ENCODE results near the gene KLHL13. TPM values are rescaled to one million over a fixed set of nuclear protein-coding genes. Genes with fewer than 3 reads are reported as not detected.
"Not testable (repeated sequence)": the region's sequence is repeated elsewhere in the genome, so short reads cannot be mapped to it uniquely, and the experiment has no call there.

Gene KLHL13
- polyA plus RNA-seq (2013, experiment 1 of 2; ENCODE audit: insufficient read length), result 0.53 TPM
- 0.58 TPM for polyA plus RNA-seq (2013, experiment 2 of 2; ENCODE audit: insufficient read length)

GRCh38 chrX:118116713-118117550, at the start of gene KLHL13:
KLHL13 (minus strand) TSS chrX:118116810; CDS start chrX:118028473, 88,337 bp downstream.
- DNase-seq, result peak; percentile 23

- DNase-seq, result no peak
Observed at GRCh38 chrX:118164138-118164537, 47.5 kb upstream of the KLHL13 start.

- no peak for DNase-seq
Observed at GRCh38 chrX:118156953-118157608, 40.5 kb upstream of the KLHL13 start.

- no peak for DNase-seq
Observed at GRCh38 chrX:118156254-118156952, 39.8 kb upstream of the KLHL13 start.

- DNase-seq, result no peak
Observed at GRCh38 chrX:118153270-118153669, 36.7 kb upstream of the KLHL13 start.

GRCh38 chrX:118152721-118153120, 36.1 kb upstream of the KLHL13 start:
- no peak for DNase-seq

GRCh38 chrX:118148737-118149136, 32.1 kb upstream of the KLHL13 start:
- DNase-seq, result no peak

- not testable (repeated sequence) for DNase-seq
Observed at GRCh38 chrX:118147771-118148170, 31.2 kb upstream of the KLHL13 start.

- no peak for DNase-seq
Observed at GRCh38 chrX:118143578-118143977, 27.0 kb upstream of the KLHL13 start.

- DNase-seq, result no peak
Observed at GRCh38 chrX:118131336-118131735, 14.7 kb upstream of the KLHL13 start.

GRCh38 chrX:118129681-118130080, 13.1 kb upstream of the KLHL13 start:
- no peak for DNase-seq

GRCh38 chrX:118128724-118129123, 12.1 kb upstream of the KLHL13 start:
- no peak for DNase-seq

GRCh38 chrX:118126286-118126685, 9.7 kb upstream of the KLHL13 start:
- no peak for DNase-seq

GRCh38 chrX:118124243-118124642, 7.6 kb upstream of the KLHL13 start:
- DNase-seq, result not testable (repeated sequence)

- no peak for DNase-seq
Observed at GRCh38 chrX:118117741-118118140, 1.1 kb upstream of the KLHL13 start.

GRCh38 chrX:118115953-118116712, 477 bp downstream of the KLHL13 start:
- DNase-seq, result peak; percentile 0

- no peak for DNase-seq
Observed at GRCh38 chrX:118114971-118115370, 1.6 kb downstream of the KLHL13 start.

GRCh38 chrX:118109065-118109464, 7.5 kb downstream of the KLHL13 start:
- no peak for DNase-seq

- no peak for DNase-seq
Observed at GRCh38 chrX:118108304-118108703, 8.3 kb downstream of the KLHL13 start.

GRCh38 chrX:118100091-118100490, 16.5 kb downstream of the KLHL13 start:
- DNase-seq, result no peak

- no peak for DNase-seq
Observed at GRCh38 chrX:118088084-118088483, 28.5 kb downstream of the KLHL13 start.

- DNase-seq, result no peak
Observed at GRCh38 chrX:118074196-118074595, 42.4 kb downstream of the KLHL13 start.
